GM18520 (cell line): ENCODE measurements around the gene AK1.
"Not testable (repeated sequence)": the region's sequence is repeated elsewhere in the genome, so short reads cannot be mapped to it uniquely, and the experiment has no call there.

Experiments used
- ATAC-seq: cut with Tn5 transposase; IDR thresholded peaks from one replicate; pipeline ENCODE4 v1.9.1; 2021; ENCODE audit not compliant: unreplicated experiment

The AK1 gene

GRCh38 chr9:127884976-127885490 lies 7.6 kb upstream of the AK1 start:
- ATAC-seq = no peak

- no peak for ATAC-seq
Measured at GRCh38 chr9:127884427-127884911, 7.0 kb upstream of the AK1 start.

- ATAC-seq = no peak
Measured at GRCh38 chr9:127883959-127884358, 6.5 kb upstream of the AK1 start.

- ATAC-seq = not testable (repeated sequence)
Measured at GRCh38 chr9:127881715-127882114, 4.2 kb upstream of the AK1 start.

- ATAC-seq = no peak
Measured at GRCh38 chr9:127880143-127880542, 2.7 kb upstream of the AK1 start.

- ATAC-seq = no peak
Measured at GRCh38 chr9:127878652-127879390, 1.3 kb upstream of the AK1 start.

GRCh38 chr9:127878001-127878651 lies 651 bp upstream of the AK1 start:
- ATAC-seq = no peak

GRCh38 chr9:127876764-127877562 lies 512 bp downstream of the AK1 start:
- no peak for ATAC-seq

- no peak for ATAC-seq
Measured at GRCh38 chr9:127876026-127876763, 1.3 kb downstream of the AK1 start.

GRCh38 chr9:127875306-127875966 lies 2.0 kb downstream of the AK1 start:
- no peak for ATAC-seq

GRCh38 chr9:127874301-127875221 lies 2.9 kb downstream of the AK1 start:
- no peak for ATAC-seq

- ATAC-seq = no peak
Measured at GRCh38 chr9:127873886-127874285, 3.6 kb downstream of the AK1 start.

- ATAC-seq = no peak
Measured at GRCh38 chr9:127873223-127873691, 4.2 kb downstream of the AK1 start.

GRCh38 chr9:127872369-127873222 lies 4.9 kb downstream of the AK1 start:
- ATAC-seq = no peak

GRCh38 chr9:127871531-127871930 lies 5.9 kb downstream of the AK1 start:
- ATAC-seq = no peak

GRCh38 chr9:127870887-127871286 lies 6.6 kb downstream of the AK1 start:
- no peak for ATAC-seq

GRCh38 chr9:127870153-127870491 lies 7.4 kb downstream of the AK1 start:
- not testable (repeated sequence) for ATAC-seq
